WERI-Rb-1 (cell line): ENCODE data around the gene PRRX2.

Source experiments
- DNase-seq: peaks from one replicate; pipeline ENCODE4 v3.0.0-alpha.2; 2020
- H3K27ac ChIP-seq: fragments of 250-450 bp; sonication (Bioruptor Pico); 2 replicates; pipeline ENCODE4 v1.5.1; 2020; ENCODE audit warnings: mild to moderate bottlenecking, moderate library complexity
- H3K27me3 ChIP-seq: fragments of 250-450 bp; sonication (Bioruptor Pico); 2 replicates; pipeline ENCODE4 v1.5.1; 2021; ENCODE audit warnings: mild to moderate bottlenecking, low read depth, moderate library complexity; ENCODE audit not compliant: insufficient read depth, severe bottlenecking
- H3K36me3 ChIP-seq: fragments of 250-450 bp; sonication (Bioruptor Pico); 2 replicates; pipeline ENCODE4 v1.5.1; 2020; ENCODE audit warnings: mild to moderate bottlenecking, moderate library complexity
- H3K4me3 ChIP-seq: 2 replicates; pipeline ENCODE4 v1.5.1; 2011; ENCODE audit warnings: low read depth, mild to moderate bottlenecking, control low read depth, low read length
- H3K9me3 ChIP-seq: fragments of 250-450 bp; sonication (Bioruptor Pico); 2 replicates; pipeline ENCODE4 v1.5.1; 2021; ENCODE audit warnings: mild to moderate bottlenecking, moderate library complexity; ENCODE audit not compliant: severe bottlenecking
- CTCF ChIP-seq: IDR thresholded peaks from 2 replicates; pipeline ENCODE4 v1.5.1; 2011; ENCODE audit warnings: low read depth, mild to moderate bottlenecking, control low read depth, inconsistent platforms, low read length

Gene PRRX2

GRCh38 chr9:129765764-129766317 lies 100.4 kb downstream of the PRRX2 start:
- no peak overlapping the region for H3K4me3 ChIP-seq
- no peak for DNase-seq
- H3K27ac ChIP-seq = no peak overlapping the region
- no peaks in the 10 kb centered on the region for H3K9me3 ChIP-seq
- no peaks in the 10 kb centered on the region for H3K27me3 ChIP-seq
- H3K36me3 ChIP-seq = no peaks in the 10 kb centered on the region
- no peak for TF ChIP-seq CTCF

GRCh38 chr9:129768486-129768885 lies 103.0 kb downstream of the PRRX2 start:
- H3K27me3 ChIP-seq = no peaks in the 10 kb centered on the region
- TF ChIP-seq CTCF = no peak
- no peak overlapping the region for H3K4me3 ChIP-seq
- no peaks in the 10 kb centered on the region for H3K36me3 ChIP-seq
- H3K27ac ChIP-seq = no peak overlapping the region
- no peaks in the 10 kb centered on the region for H3K9me3 ChIP-seq
- DNase-seq = no peak

- DNase-seq = no peak
- H3K9me3 ChIP-seq = no peaks in the 10 kb centered on the region
- H3K27me3 ChIP-seq = no peaks in the 10 kb centered on the region
- TF ChIP-seq CTCF = no peak
- no peaks in the 10 kb centered on the region for H3K36me3 ChIP-seq
- no peak overlapping the region for H3K27ac ChIP-seq
- H3K4me3 ChIP-seq = no peak overlapping the region
Measured at GRCh38 chr9:129769669-129770068, 104.2 kb downstream of the PRRX2 start.

GRCh38 chr9:129770741-129771140 lies 105.3 kb downstream of the PRRX2 start:
- no peak for DNase-seq
- Histone ChIP-seq H3K27me3 (no peaks in the 10 kb centered on the region), H3K27ac (no peak overlapping the region), H3K4me3 (no peak overlapping the region), H3K9me3 (no peaks in the 10 kb centered on the region), H3K36me3 (no peaks in the 10 kb centered on the region)
- no peak for TF ChIP-seq CTCF
